BE2C (cell line): ENCODE data around the gene PRICKLE3.

ENCODE experiments used
- DNase-seq: peaks from one replicate; pipeline ENCODE4 v3.0.0-alpha.2; 2020
- H3K27me3 ChIP-seq: fragments of 250-450 bp; sonication (Bioruptor Pico); 2 replicates; pipeline ENCODE4 v1.5.1; 2020; ENCODE audit warnings: mild to moderate bottlenecking
- H3K36me3 ChIP-seq: fragments of 250-450 bp; sonication (Bioruptor Pico); 2 replicates; pipeline ENCODE4 v1.5.1; 2020; ENCODE audit warnings: mild to moderate bottlenecking
- H3K4me1 ChIP-seq: fragments of 250-450 bp; sonication (Bioruptor Pico); 2 replicates; pipeline ENCODE4 v1.5.1; 2020
- H3K4me3 ChIP-seq: 2 replicates; pipeline ENCODE4 v1.5.1; 2011; ENCODE audit warnings: low read depth, low read length
- H3K9me3 ChIP-seq: fragments of 250-450 bp; sonication (Bioruptor Pico); 2 replicates; pipeline ENCODE4 v1.5.1; 2020
- TF ChIP-seq, protein P1 (sequence below): IDR thresholded peaks from 2 replicates; pipeline ENCODE4 v1.5.1; 2012; ENCODE audit warnings: mild to moderate bottlenecking, low read depth, low read length

The PRICKLE3 gene

DNA sequence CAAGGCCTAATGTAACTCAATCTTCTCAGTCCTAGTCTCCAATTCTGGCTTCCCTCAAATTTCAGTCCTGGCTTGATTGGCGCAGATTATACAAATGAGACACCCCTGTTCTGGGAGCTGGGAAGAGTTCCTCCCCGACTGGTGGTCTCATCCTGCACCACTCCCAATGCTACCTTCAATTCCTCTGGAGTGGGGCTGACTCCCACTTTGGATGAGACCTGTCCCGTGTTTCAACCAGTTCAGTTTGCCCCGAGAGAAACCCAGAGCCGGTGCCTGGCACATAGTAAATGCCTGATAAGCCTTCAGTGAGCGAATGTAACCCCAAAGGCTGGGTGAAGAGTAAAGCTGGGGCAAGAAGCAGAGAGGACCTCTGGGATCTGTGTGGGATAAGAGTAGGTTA lies 17.8 kb upstream of the PRICKLE3 start:
- 0 out of 2 replicates have a peak, but pooled peaks cover 2% of the 10 kb centered on the region for H3K4me1 ChIP-seq
- TF ChIP-seq, protein P1, sequence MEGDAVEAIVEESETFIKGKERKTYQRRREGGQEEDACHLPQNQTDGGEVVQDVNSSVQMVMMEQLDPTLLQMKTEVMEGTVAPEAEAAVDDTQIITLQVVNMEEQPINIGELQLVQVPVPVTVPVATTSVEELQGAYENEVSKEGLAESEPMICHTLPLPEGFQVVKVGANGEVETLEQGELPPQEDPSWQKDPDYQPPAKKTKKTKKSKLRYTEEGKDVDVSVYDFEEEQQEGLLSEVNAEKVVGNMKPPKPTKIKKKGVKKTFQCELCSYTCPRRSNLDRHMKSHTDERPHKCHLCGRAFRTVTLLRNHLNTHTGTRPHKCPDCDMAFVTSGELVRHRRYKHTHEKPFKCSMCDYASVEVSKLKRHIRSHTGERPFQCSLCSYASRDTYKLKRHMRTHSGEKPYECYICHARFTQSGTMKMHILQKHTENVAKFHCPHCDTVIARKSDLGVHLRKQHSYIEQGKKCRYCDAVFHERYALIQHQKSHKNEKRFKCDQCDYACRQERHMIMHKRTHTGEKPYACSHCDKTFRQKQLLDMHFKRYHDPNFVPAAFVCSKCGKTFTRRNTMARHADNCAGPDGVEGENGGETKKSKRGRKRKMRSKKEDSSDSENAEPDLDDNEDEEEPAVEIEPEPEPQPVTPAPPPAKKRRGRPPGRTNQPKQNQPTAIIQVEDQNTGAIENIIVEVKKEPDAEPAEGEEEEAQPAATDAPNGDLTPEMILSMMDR: no peak
- H3K27me3 ChIP-seq: no peaks in the 10 kb centered on the region
- no peak overlapping the region for H3K4me3 ChIP-seq
- DNase-seq: no peak
- H3K9me3 ChIP-seq: no peaks in the 10 kb centered on the region
- H3K36me3 ChIP-seq: no peaks in the 10 kb centered on the region

DNA sequence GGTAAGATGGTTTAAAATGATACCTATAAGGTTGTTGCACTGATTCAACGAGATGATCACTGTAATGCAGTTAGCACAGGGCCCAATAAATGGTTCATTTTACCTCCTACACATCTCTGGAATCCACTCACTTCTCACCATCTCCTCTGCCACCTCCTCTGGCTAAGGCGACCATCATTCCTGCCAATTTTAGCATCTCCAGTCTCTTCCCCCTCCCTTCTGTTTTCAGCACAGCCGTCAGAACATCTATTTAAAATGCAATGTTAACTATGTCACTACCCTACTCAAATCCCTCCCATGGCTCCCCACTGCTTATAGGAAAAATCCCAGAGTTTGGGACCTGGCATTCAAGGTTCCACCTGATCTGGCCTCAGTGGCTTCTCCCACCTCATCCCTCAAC lies 17.4 kb upstream of the PRICKLE3 start:
- Histone ChIP-seq H3K27me3 (no peaks in the 10 kb centered on the region), H3K9me3 (no peaks in the 10 kb centered on the region), H3K4me1 (0 out of 2 replicates have a peak, but pooled peaks cover 2% of the 10 kb centered on the region), H3K36me3 (no peaks in the 10 kb centered on the region), H3K4me3 (no peak overlapping the region)
- DNase-seq: no peak
- TF ChIP-seq, protein P1: no peak

DNA sequence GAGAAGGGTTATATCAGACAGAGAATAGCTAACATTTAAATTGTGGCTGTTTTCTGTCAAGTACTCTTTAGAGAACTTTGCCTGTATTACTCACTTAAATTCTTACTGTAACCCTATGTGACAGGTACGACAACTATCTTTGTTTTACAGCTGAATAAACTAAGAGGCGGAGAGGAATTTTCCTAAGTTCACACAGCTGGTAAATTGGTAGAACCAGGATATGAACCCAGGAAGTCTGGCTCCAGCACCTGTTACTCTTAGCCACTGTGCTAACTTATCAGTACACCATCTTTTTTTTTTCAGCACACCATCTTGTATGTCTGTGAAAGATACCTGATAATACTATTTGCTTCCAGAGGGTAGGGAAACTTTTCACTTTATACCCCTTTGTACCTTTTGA lies 15.8 kb upstream of the PRICKLE3 start:
- DNase-seq: no peak

DNA sequence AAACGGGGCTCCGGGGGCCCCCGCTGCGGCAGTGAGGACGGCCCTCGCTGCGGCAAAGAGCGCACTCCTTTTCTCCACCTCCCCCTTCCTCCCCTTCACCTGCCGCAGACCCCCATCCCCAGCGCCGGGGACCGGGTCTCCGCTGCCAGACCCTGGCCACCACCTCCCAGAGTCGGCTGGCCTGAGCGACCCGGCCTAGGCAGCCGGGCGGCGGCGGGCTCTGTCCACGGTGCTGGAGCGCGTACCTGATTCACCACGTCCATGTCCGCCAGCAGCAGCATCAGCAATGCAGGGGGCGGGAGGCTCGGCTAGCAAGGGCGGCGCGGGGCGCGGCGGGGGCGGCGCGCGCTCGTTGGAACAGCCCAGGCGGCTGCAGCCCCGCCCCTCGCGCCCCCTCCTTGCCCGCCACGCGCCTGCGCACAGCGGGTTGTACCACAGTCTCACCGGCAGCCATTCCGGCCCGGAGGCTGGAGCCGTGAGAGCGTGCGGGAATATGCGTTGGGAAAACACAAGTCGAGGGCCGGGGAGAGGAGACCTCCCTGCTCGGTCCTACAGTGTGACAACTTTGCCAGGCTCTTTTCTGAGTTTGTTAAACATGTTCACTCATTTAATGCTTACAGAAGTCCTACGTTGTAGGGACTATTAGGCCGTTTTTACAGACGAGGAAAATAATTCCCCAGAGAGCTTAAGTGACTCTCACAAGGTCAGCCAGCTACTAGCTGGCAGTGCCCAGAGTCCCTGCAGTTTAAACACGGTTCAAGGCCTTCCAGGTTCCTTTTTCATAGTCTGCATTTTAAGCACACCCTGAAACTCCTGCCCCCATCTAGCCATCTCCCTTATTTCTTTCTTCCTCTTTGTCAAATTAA lies 14.0 kb upstream of the PRICKLE3 start, which contains the start of gene SYP:
TSS of gene SYP (minus strand) at position 288 of the 866 bp plus-strand sequence. CDS start at position 281, 7 bp downstream.
- H3K36me3 ChIP-seq: no peaks in the 10 kb centered on the region
- DNase-seq: peak; percentile 89
- H3K4me1 ChIP-seq: 0 out of 2 replicates have a peak, but pooled peaks cover 2% of the 10 kb centered on the region
- H3K9me3 ChIP-seq: no peaks in the 10 kb centered on the region
- TF ChIP-seq, protein P1: no peak
- no peaks in the 10 kb centered on the region for H3K27me3 ChIP-seq
- peak within 1 kb of the TSS; percentile 71 for H3K4me3 ChIP-seq

More for the DNA sequence above, 15.8 kb upstream of the PRICKLE3 start:
- H3K4me3 ChIP-seq: no peak overlapping the region
- H3K9me3 ChIP-seq: no peaks in the 10 kb centered on the region
- H3K36me3 ChIP-seq: no peaks in the 10 kb centered on the region
- 0 out of 2 replicates have a peak, but pooled peaks cover 2% of the 10 kb centered on the region for H3K4me1 ChIP-seq
- TF ChIP-seq, protein P1: no peak
- H3K27me3 ChIP-seq: no peaks in the 10 kb centered on the region

DNA sequence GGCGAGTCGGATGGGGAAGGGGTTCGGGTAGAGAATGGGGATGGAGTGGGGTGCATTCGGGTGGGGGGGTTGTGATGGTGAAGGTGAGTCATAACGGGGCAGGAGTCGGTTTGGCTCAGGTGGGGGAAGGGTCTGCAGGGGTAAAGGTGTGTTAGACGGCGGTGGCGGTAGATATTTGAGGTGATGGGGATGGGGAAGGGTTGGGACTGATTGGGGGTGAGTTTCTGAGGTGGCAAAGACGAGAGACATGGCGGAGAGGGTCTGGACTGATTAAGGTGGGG lies 13.1 kb upstream of the PRICKLE3 start:
- TF ChIP-seq, protein P1: no peak
- H3K36me3 ChIP-seq: no peaks in the 10 kb centered on the region
- 0 out of 2 replicates have a peak, but pooled peaks cover 2% of the 10 kb centered on the region for H3K4me1 ChIP-seq
- peak overlapping the region; percentile 71 for H3K4me3 ChIP-seq
- DNase-seq: no peak
- H3K27me3 ChIP-seq: no peaks in the 10 kb centered on the region
- no peaks in the 10 kb centered on the region for H3K9me3 ChIP-seq

DNA sequence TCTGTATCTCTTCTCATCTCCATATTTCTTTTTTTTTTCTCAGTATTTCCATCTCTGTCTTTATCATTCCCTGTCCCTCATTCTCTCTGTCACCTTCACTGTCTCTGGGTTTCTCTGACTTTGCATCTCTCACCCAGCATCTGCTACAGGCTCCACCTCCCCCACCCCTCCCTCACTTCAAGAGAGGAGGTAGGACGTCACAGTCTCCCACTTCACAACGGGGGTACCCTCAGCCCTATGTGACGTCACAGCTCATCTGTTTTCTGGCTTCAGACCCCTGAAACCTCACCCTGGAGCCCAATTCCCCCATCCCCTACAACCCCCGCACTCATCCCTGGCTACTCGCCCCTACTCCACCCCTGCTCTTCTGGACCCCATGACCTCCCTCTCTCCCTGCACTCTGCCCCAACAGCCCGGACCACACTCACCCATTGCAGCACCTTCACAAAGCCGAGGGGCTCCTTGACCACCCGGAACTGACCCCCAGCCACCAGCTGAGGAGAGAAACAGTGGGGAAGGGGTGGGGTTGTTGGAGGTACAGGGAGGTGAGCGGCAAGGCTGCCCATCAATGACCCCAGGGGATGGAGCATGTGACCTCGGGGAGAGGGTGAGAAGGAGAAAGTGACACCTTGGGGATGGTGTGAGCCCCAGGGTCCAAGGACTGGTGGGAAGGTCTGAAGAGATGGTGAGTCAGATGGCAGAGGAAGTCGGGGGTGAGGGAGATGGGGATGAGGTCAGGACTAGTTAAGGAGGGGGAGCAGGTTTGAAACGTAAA lies 12.6 kb upstream of the PRICKLE3 start:
- no peaks in the 10 kb centered on the region for H3K9me3 ChIP-seq
- H3K36me3 ChIP-seq: no peaks in the 10 kb centered on the region
- H3K4me1 ChIP-seq: 0 out of 2 replicates have a peak, but pooled peaks cover 2% of the 10 kb centered on the region
- TF ChIP-seq, protein P1: no peak
- H3K27me3 ChIP-seq: no peaks in the 10 kb centered on the region
- no peak for DNase-seq
- H3K4me3 ChIP-seq: peak overlapping the region; percentile 71
